HEK293 (cell line): Measurements from ENCODE around the gene PAGE1.
"Not testable (repeated sequence)": the region's sequence is repeated elsewhere in the genome, so short reads cannot be mapped to it uniquely, and the experiment has no call there.

Experiments
- CTCF ChIP-seq: fragments of 450-650 bp; formaldehyde crosslinking; IDR thresholded peaks from 2 replicates; pipeline ENCODE4 v1.5.1; 2016; ENCODE audit warnings: missing biosample characterization, missing genetic modification characterization
- GLI4 ChIP-seq: fragments of 450-650 bp; formaldehyde crosslinking; IDR thresholded peaks from 2 replicates; pipeline ENCODE4 v1.5.1; 2016; ENCODE audit warnings: missing biosample characterization, missing genetic modification characterization
- HOXD13 ChIP-seq: sonication (generic); formaldehyde crosslinking; IDR thresholded peaks from 2 replicates; pipeline ENCODE4 v1.8.0; 2022; ENCODE audit warnings: missing genetic modification reagents, borderline replicate concordance
- PBX3 ChIP-seq: sonication (generic); formaldehyde crosslinking; IDR thresholded peaks from 2 replicates; pipeline ENCODE4 v1.8.1; 2022; ENCODE audit warnings: mild to moderate bottlenecking, moderate library complexity, missing genetic modification reagents
- ZBTB49 ChIP-seq: fragments of 450-650 bp; formaldehyde crosslinking; IDR thresholded peaks from 2 replicates; pipeline ENCODE4 v1.5.1; 2016; ENCODE audit warnings: missing biosample characterization, missing genetic modification characterization, low read depth
- ZNF175 ChIP-seq: fragments of 450-650 bp; formaldehyde crosslinking; IDR thresholded peaks from 2 replicates; pipeline ENCODE4 v1.5.1; 2016; ENCODE audit warnings: missing biosample characterization, missing genetic modification characterization
- ZNF341 ChIP-seq: fragments of 450-650 bp; formaldehyde crosslinking; IDR thresholded peaks from 2 replicates; pipeline ENCODE4; 2016; ENCODE audit warnings: low read depth, missing biosample characterization, missing genetic modification characterization
- ZNF558 ChIP-seq: fragments of 450-650 bp; formaldehyde crosslinking; IDR thresholded peaks from 2 replicates; pipeline ENCODE4 v1.5.1; 2016; ENCODE audit warnings: missing biosample characterization, missing genetic modification characterization
- ZNF645 ChIP-seq: fragments of 450-650 bp; formaldehyde crosslinking; IDR thresholded peaks from 2 replicates; pipeline ENCODE4; 2016; ENCODE audit warnings: missing biosample characterization, missing genetic modification characterization
- ZNF670 ChIP-seq: fragments of 450-650 bp; formaldehyde crosslinking; IDR thresholded peaks from 2 replicates; pipeline ENCODE4 v1.5.1; 2016; ENCODE audit warnings: missing biosample characterization, missing genetic modification characterization, low read depth
- ZNF677 ChIP-seq: fragments of 450-650 bp; IDR thresholded peaks from 2 replicates; pipeline ENCODE4 v1.5.0; 2018; ENCODE audit warnings: missing biosample characterization, mild to moderate bottlenecking, missing genetic modification characterization, moderate library complexity
- ZNF692 ChIP-seq: fragments of 450-650 bp; formaldehyde crosslinking; IDR thresholded peaks from 2 replicates; pipeline ENCODE4 v1.5.1; 2016; ENCODE audit warnings: missing biosample characterization, missing genetic modification characterization

- TF ChIP-seq GLI4; PBX3 (CRISPR knock-in tag); ZNF670; ZNF677 (tag by site-specific recombination); ZNF558 (tag by site-specific recombination); CTCF (tag by site-specific recombination); ZNF645 (tag by site-specific recombination); ZNF175 (tag by site-specific recombination); ZBTB49 (tag by site-specific recombination); HOXD13 (CRISPR knock-in tag); ZNF341 (tag by site-specific recombination); ZNF692: not testable (repeated sequence)
These were observed 24.3 kb upstream of the PAGE1 start for GRCh38 chrX:49720106-49720505.
